Measurements from ENCODE around the gene KIAA1217.

GRCh38 chr10:24320373-24320772, 111.4 kb downstream of the KIAA1217 start:
- TF ChIP-seq CTCF (IDR thresholded peaks at IDR 0.05; ENCODE audit: insufficient read depth, low read length, poor library complexity, severe bottlenecking) (no peak), EZH2phosphoT487 (conservative IDR thresholded peaks at IDR 0.05; ENCODE audit: low read length) (no peak)
